HG02884 (cell line): Measurements from ENCODE around the gene BFSP2.
"Not testable (repeated sequence)": the region's sequence is repeated elsewhere in the genome, so short reads cannot be mapped to it uniquely, and the experiment has no call there.

Experiments used
- ATAC-seq: cut with Tn5 transposase; IDR thresholded peaks from one replicate; pipeline ENCODE4 v1.9.1; 2021; ENCODE audit warnings: mild to moderate bottlenecking, moderate library complexity; ENCODE audit not compliant: unreplicated experiment

Gene BFSP2

GRCh38 chr3:133452641-133453319, 52.9 kb downstream of the BFSP2 start:
- ATAC-seq, result no peak

DNA sequence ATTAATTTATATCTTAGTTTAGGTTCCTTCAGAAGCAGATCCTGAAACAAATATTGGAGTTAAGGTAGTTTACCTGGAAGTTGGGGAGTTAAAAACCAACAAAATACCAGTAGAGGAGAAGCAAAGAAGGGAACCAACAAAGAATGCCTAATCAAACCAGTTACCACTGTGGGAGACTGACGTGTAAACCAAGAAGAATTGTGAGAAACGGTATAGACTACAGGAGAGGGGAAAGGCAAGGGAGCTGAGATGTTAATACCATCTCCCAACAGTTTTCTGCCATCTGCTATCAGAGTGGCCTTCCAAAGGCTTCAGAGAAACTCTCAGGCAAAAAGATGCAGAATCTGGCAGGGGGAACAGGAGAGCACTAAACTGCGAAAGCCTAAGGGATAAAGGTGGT, 53.5 kb downstream of the BFSP2 start:
- no peak for ATAC-seq

DNA sequence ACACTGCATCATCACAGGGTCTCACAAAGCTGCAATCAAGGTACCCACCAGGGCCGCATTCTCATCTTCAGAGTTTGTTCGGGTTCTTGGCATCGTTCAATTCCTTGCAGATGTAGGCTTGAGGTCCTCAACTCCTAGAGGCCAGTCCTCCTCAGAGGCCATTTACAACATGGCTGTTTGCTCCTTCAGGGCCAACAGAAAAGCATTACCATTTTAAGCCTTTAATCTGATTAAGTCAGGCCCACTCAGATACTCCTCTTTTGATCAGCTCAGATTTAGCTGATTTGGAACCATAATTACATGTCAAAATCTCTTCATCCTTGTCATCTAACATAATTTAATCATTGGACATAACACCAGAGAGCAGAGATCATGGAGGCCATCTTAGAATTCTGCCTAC, 55.4 kb downstream of the BFSP2 start:
- no peak for ATAC-seq

GRCh38 chr3:133455960-133456359, 56.1 kb downstream of the BFSP2 start:
- ATAC-seq, result no peak

DNA sequence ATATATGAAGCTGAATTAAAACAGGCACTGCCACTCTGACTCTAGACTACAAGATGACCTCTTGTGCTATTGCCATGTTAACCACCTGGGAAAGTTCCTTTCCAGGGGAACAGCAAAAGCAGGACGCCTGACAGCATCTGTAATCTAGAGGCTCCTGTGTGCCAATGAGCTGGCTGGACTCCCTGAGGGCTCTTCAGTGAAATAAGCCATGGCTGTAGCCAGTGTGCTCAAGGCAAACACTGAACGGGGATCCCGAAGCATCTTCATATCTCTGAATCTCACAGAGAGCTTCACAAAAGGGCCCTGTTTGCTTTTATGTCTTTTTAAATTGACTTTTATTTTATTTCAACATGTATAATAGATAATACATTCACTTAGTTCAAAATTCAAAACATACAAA, 57.2 kb downstream of the BFSP2 start:
- ATAC-seq, result no peak

DNA sequence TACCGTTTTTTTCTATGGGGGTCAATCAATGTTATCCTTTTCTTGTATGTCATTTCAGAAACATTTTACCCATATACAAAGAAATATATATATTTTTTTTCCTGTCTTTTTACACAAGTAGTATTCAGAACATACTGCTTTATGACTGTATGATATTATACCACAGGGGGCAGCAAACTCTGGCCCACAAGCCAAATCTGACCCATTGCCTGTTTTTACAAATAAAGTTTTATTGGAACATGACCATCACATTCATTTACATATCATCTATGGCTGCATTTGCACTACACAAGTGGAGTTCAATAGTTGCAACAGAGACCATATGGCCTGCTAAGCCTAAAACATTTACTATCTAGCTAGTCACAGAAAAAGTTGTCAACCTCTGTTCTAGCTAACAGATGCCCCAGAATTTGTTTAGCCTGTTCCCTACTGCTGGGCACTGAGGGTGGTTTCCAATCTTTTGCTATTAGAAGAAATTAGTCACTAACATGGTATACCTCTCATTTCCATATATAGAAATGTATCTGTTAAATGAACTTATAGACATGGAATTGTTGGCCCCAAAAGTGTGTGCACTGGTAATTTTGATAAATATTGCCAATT, 57.7 kb downstream of the BFSP2 start:
- no peak for ATAC-seq

DNA sequence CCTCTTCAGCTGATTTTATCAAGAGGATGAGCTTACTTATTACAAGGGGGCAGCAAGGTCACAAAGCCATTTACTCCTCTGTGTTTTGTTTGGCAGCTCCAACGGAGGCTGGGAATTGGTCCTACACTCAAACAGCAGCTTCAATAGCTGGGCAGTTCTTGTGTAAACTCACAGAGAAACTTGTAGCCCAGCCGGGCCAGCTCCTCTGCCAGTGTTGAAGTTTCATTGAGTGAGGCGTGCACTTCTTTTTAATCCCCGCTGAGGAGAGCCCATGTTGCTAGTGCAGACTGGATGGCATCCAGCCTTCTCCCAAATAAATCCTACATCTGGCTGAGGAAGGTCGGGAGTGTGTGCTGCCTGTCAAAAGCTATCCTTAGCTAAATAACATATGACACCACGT, 59.5 kb downstream of the BFSP2 start:
- ATAC-seq, result no peak

- ATAC-seq, result no peak
These were observed 61.0 kb downstream of the BFSP2 start for GRCh38 chr3:133460809-133461208.

- ATAC-seq, result no peak
These were observed 61.4 kb downstream of the BFSP2 start for GRCh38 chr3:133461291-133461690.

DNA sequence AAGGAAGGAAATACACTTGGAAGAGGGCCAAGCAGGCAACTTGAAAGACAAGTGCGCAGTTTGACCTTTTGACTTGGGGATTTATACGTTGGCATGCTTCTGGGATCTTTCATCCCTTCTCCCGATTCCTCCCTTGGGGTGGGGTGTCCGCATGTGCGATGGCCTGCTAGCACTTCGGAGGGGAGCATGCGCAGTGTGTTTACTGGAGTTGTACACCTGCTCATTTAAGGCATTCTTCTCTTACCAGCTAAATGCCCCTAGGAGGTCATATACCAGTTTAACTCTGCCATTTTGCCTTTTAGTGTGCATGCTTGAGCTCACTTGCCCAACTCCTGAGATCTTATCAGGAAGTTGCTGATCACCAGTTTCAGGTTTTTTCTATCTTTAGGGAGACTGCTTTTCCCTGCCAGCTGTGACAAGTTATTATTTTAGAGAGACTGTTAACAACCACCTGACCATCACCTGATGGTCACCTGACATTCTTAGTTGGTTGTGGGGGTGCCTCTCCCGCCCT, 63.5 kb downstream of the BFSP2 start:
- no peak for ATAC-seq

DNA sequence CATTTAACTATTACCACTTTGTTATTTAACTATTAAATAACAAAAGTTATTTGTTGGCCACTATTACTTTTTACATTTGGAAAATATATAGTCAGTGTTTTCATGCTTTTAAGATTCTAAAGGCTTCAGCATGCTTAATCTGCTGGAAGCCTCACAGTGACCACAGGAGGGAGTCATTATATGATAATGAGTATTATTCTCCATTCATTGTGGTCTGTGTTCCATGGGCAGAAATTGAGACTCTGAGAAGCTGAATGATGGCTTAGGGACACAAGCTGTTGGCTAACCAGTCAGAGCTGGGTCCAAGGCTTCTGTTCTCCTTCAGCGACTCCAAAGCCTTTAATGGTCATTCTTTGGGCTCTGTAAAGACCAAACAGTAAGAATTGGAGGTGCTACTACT, 64.7 kb downstream of the BFSP2 start:
- no peak for ATAC-seq

- no peak for ATAC-seq
These were observed 66.9 kb downstream of the BFSP2 start for GRCh38 chr3:133466531-133467386.

GRCh38 chr3:133467780-133468179, 67.9 kb downstream of the BFSP2 start:
- no peak for ATAC-seq

DNA sequence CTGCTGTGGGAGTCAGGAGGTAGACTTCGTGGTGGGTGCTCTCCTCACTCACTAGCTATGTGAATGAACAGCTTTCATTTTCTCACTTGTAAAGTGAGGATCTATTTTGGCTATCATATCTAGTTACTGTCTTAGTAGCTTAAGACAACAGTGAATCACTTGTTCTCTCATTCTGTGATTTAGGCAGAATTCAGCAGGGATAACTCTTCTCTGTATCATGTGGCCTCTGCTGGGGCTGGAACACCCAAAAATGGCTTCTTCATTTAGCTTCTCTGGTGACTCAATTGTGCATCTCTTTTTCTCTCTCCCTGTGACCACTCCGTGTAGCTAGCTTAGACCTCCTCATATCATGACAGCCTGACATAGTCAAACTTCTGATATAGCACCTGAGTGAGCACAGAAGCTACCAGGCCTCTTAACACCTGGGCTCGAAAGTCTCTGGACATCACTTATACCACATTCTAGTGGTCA, 68.4 kb downstream of the BFSP2 start:
- no peak for ATAC-seq

GRCh38 chr3:133469140-133469731, 69.4 kb downstream of the BFSP2 start:
- no peak for ATAC-seq

DNA sequence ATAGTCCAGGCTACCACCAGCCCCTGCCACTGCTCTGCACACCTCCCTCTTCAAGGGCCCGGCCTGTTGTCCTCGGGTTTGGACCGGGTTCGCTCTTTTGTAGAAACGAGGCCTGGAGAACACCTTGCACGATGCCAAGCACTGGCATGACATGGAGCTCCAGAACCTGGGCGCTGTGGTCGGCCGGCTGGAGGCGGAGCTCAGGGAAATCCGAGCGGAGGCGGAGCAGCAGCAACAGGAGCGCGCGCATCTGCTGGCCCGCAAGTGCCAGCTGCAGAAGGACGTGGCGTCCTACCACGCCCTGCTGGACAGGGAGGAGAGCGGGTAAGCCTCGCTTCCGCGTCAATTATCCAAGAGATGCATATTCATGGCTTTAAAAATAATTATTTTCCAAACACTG, 72.4 kb downstream of the BFSP2 start:
- no peak for ATAC-seq

- no peak for ATAC-seq
These were observed 73.0 kb downstream of the BFSP2 start for GRCh38 chr3:133472889-133473288.

DNA sequence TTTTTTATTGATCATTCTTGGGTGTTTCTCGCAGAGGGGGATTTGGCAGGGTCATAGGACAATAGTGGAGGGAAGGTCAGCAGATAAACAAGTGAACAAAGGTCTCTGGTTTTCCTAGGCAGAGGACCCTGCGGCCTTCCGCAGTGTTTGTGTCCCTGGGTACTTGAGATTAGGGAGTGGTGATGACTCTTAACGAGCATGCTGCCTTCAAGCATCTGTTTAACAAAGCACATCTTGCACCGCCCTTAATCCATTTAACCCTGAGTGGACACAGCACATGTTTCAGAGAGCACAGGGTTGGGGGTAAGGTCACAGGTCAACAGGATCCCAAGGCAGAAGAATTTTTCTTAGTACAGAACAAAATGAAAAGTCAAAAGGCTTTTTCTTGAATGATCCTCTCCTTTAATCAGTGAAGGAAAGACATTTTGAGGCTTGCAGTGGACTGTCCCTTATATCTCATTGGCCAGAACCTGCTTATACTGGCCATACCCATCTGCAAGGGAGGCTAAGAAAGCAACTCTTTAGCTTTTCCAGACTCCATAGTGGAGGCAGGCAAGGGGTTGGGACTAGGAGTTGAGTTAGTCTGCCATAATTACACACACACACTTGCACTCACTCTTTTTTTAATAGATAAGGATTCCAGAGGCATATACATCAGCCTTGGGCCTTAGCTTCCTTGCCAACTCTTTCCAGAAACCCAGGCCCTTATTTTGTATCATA, 73.8 kb downstream of the BFSP2 start:
- not testable (repeated sequence) for ATAC-seq

GRCh38 chr3:133474251-133474801, 74.5 kb downstream of the BFSP2 start:
- no peak for ATAC-seq

GRCh38 chr3:133474817-133475216, 75.0 kb downstream of the BFSP2 start:
- ATAC-seq, result no peak
